Adrenal gland (tissue), 12 donors: Measurements from ENCODE around the gene PDE3A. TPM values are rescaled to one million over a fixed set of nuclear protein-coding genes. Genes with fewer than 3 reads are reported as not detected.

ENCODE experiments used
- DNase-seq, 7 donors: peaks; one replicate each; pipeline ENCODE4 v3.0.0-alpha.2; 2019 to 2020
- H3K27ac ChIP-seq, 5 donors: fragments of 200-600 bp; sonication (generic) in 4 of 5; 1 replicate in 3 of 5; 2 replicates in 2 of 5; pipeline versions ENCODE4 v1.5.1 to v1.8.0; 2016 to 2020; ENCODE audit warnings: mild to moderate bottlenecking in 1 of 5
- H3K27me3 ChIP-seq: fragments of 200-600 bp; 2 replicates; pipeline ENCODE4 v1.8.0; 2021
- H3K36me3 ChIP-seq, 2 donors: fragments of 200-600 bp; replicated peaks in 1 of 2; 1 replicate in 1 of 2; 2 replicates in 1 of 2; pipeline versions ENCODE4 v1.5.1 to v1.8.0; 2018 to 2022
- H3K4me1 ChIP-seq, 2 donors: fragments of 200-600 bp; replicated peaks in 1 of 2; 1 replicate in 1 of 2; 2 replicates in 1 of 2; pipeline versions ENCODE4 v1.5.1 to v1.8.0; 2018 to 2021
- H3K4me3 ChIP-seq, 4 donors: fragments of 200-600 bp; sonication (generic) in 3 of 4; one replicate each; pipeline ENCODE4 v1.5.1; 2016 to 2018
- H3K9me3 ChIP-seq, 3 donors: fragments of 200-600 bp; sonication (generic) in 1 of 3; replicated peaks in 1 of 3; 1 replicate in 2 of 3; 2 replicates in 1 of 3; pipeline versions ENCODE4 v1.5.1 to v1.8.0; 2016 to 2021
- CTCF ChIP-seq, 6 experiments: fragments of 450-650 bp in 4 of 6; fragments of 200-600 bp in 2 of 6; sonication (generic) in 1 of 6; IDR thresholded peaks; 1 replicate in 5 of 6; 2 replicates in 1 of 6; pipeline versions ENCODE4 v1.5.1 to v1.8.0; 2016 to 2021; ENCODE audit warnings: antibody characterized with exemption in 6 of 6, mild to moderate bottlenecking in 2 of 6, moderate library complexity in 1 of 6
- POLR2A ChIP-seq, 2 donors: fragments of 450-650 bp; IDR thresholded peaks; one replicate each; pipeline ENCODE4 v1.6.1; 2017; ENCODE audit warnings: antibody characterized with exemption in 2 of 2, mild to moderate bottlenecking in 2 of 2, moderate library complexity in 1 of 2
- WGBS, 4 donors: extraction: QIAGEN DNeasy Blood & Tissue Kit in 2 of 4; methylation state at CpG; one replicate each; pipeline versions ENCODE4 v1.1.5 to v1.1.7; 2013 to 2017; 5-methylcytosine and 5-hydroxymethylcytosine counted together
- intact Hi-C, 2 donors: fragments of 100-400 bp; cut with DNase I; formaldehyde crosslinking; loops; one replicate each; pipeline versions ENCODE4 v1.14.1 to v1.15.0; 2022 to 2023
- polyA plus RNA-seq, 3 donors: library from polyadenylated mRNA; stranded (reverse); fragments of 200-250 nt in 2 of 3; fragments of 350-450 nt in 1 of 3; fragmentation: Illumina TruSeq in 1 of 3; extraction: RNeasy Lipid Tissue Mini Kit (QIAGEN cat#74804) in 1 of 3; gene quantifications; one replicate each; pipeline ENCODE4 v1.2.3, GENCODE V29; 2013 to 2014
- total RNA-seq, 9 donors: library from RNA; depleted of rRNA in 4 of 9; stranded (reverse); fragments of >200 nt in 4 of 9; fragments of 120-200 nt in 1 of 9; fragmentation: NEBNext Ultra II Directional in 1 of 9; extraction: Animal tissue kit (Norgen Biotek cat#: 25700) in 1 of 9; gene quantifications; one replicate each; pipeline versions ENCODE4 v1.1.0 to v1.2.4, GENCODE V29; 2013 to 2023
- donor health status: healthy with polysubstance abuse.
- donor health status: Bipolar disorder and iron deficiency.
- donor health status: DM: yes; HTN: yes; CAD: no.
- donor health status: DM: no; HTN: no; CAD: no.
- donor health status: DM: no; HTN: no; CAD: no.
- donor health status: DM: yes; HTN: yes; CAD: no.

PDE3A gene
- total and polyA plus RNA-seq, 12 donors: 0.61 to 4.6 (median 1.4) TPM

- intact Hi-C loops: no loop called here
- H3K27ac ChIP-seq: no peak overlapping the region
- peaks cover 0 to 8% of the 10 kb centered on the region in 2 donors for H3K4me1 ChIP-seq
- no peak overlapping the region for H3K4me3 ChIP-seq
- no peaks in the 10 kb centered on the region for H3K36me3 ChIP-seq
- DNase-seq: no peak
- TF ChIP-seq POLR2A (IDR thresholded peaks at IDR 0.05) (no peak), CTCF (IDR thresholded peaks at IDR 0.05) (no peak)
- WGBS, 4 donors: 67 to 78% (median 74%) methylated on average over 6 of the region's 6 CpGs
- no peaks in the 10 kb centered on the region for H3K27me3 ChIP-seq
- no peaks in the 10 kb centered on the region for H3K9me3 ChIP-seq
Observed at GRCh38 chr12:20444595-20445170, 76.3 kb downstream of the PDE3A start.

DNA sequence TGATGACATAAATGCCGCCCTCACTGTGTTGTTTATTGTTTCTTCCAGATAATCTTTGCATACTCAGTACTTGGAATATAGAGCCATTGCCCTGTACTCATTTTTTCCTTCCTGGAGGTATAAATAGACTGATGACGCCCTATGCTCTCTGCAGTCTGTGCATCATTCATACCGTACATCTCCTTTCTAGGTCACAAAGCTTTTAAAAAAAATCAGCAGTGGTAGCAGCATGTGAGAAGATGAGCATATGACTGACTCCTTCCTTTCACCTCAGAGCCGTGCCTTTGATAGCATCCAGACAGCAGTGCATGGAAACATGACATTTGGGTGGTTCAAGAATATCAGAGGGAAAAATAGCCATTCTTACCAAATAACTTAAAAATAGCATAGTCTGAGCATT lies 77.3 kb downstream of the PDE3A start:
- Histone ChIP-seq H3K36me3 (no peaks in the 10 kb centered on the region), H3K4me1 (no peaks in the 10 kb centered on the region), H3K27ac (no peak overlapping the region), H3K27me3 (no peaks in the 10 kb centered on the region), H3K4me3 (no peak overlapping the region), H3K9me3 (no peaks in the 10 kb centered on the region)
- DNase-seq: no peak
- TF ChIP-seq POLR2A (IDR thresholded peaks at IDR 0.05) (no peak), CTCF (IDR thresholded peaks at IDR 0.05) (no peak)
- 44 to 56% (median 50%) methylated on average over 4 of the region's 4 CpGs for WGBS, 4 donors
- intact Hi-C loops: no loop called here

GRCh38 chr12:20446836-20447235 lies 78.5 kb downstream of the PDE3A start:
- TF ChIP-seq CTCF (IDR thresholded peaks at IDR 0.05) (no peak), POLR2A (IDR thresholded peaks at IDR 0.05) (no peak)
- no peak overlapping the region for H3K4me3 ChIP-seq
- no peaks in the 10 kb centered on the region for H3K27me3 ChIP-seq
- whole genome bisulfite sequencing, 4 donors: 64 to 78% (median 70%) methylated on average over 3 of the region's 3 CpGs
- H3K4me1 ChIP-seq: no peaks in the 10 kb centered on the region
- DNase-seq: no peak
- no peaks in the 10 kb centered on the region for H3K9me3 ChIP-seq
- H3K36me3 ChIP-seq: no peaks in the 10 kb centered on the region
- no peak overlapping the region for H3K27ac ChIP-seq
- intact Hi-C loops: no loop called here

- Histone ChIP-seq H3K4me1 (no peaks in the 10 kb centered on the region), H3K36me3 (no peaks in the 10 kb centered on the region), H3K27ac (no peak overlapping the region), H3K9me3 (no peaks in the 10 kb centered on the region), H3K4me3 (no peak overlapping the region), H3K27me3 (no peaks in the 10 kb centered on the region)
- no peak for DNase-seq
- WGBS, 4 donors: 75 to 81% (median 77%) methylated on average over 2 of the region's 2 CpGs
- intact Hi-C loops: no loop called here
- TF ChIP-seq CTCF (IDR thresholded peaks at IDR 0.05) (no peak), POLR2A (IDR thresholded peaks at IDR 0.05) (no peak)
Observed at GRCh38 chr12:20448781-20449180, 80.4 kb downstream of the PDE3A start.
